PFSK-1 (cell line): ENCODE measurements around the gene IFNE. TPM values are rescaled to one million over a fixed set of nuclear protein-coding genes. Genes with fewer than 3 reads are reported as not detected.

Experiments
- FOXP2 ChIP-seq: optimal IDR thresholded peaks from 2 replicates; pipeline ENCODE3; 2011; ENCODE audit warnings: borderline replicate concordance, control low read depth, inconsistent platforms; ENCODE audit not compliant: insufficient read depth; ENCODE audit errors: extremely low read length, extremely low read depth
- POLR2AphosphoS5 ChIP-seq: IDR thresholded peaks from 2 replicates; pipeline ENCODE4 v1.6.1; 2012; ENCODE audit warnings: low read depth, mild to moderate bottlenecking, control low read depth, low read length, moderate library complexity
- REST ChIP-seq, 2 experiments: IDR thresholded peaks; 2 replicates each; pipeline versions ENCODE4 v1.6.1 to v1.8.0; 2011 to 2012; ENCODE audit warnings: low read depth in 2 of 2, low read length in 2 of 2, control low read depth in 1 of 2, inconsistent platforms in 1 of 2, mild to moderate bottlenecking in 1 of 2, moderate library complexity in 1 of 2; ENCODE audit not compliant: insufficient read depth in 1 of 2
- SIN3A ChIP-seq: IDR thresholded peaks from 2 replicates; pipeline ENCODE4 v1.6.1; 2012; ENCODE audit warnings: mild to moderate bottlenecking, low read length, moderate library complexity, borderline replicate concordance; ENCODE audit not compliant: insufficient read depth
- TAF1 ChIP-seq: IDR thresholded peaks from 2 replicates; pipeline ENCODE4 v1.6.1; 2012; ENCODE audit warnings: low read length, control low read depth, borderline replicate concordance; ENCODE audit not compliant: insufficient read depth
- polyA plus RNA-seq: library from polyadenylated mRNA; unstranded; fragments of >200 nt; gene quantifications from one replicate; pipeline ENCODE4 v1.2.1, GENCODE V29; 2012; ENCODE audit warnings: low read depth, missing spikeins; ENCODE audit not compliant: insufficient read length

The IFNE gene
- not detected for polyA plus RNA-seq

- TF ChIP-seq REST (IDR thresholded peaks at IDR 0.05; ENCODE audit: insufficient read depth in 1 of 2, low read depth in 2 of 2, low read length in 2 of 2) (no peak), TAF1 (no peak), FOXP2 (no peak), POLR2AphosphoS5 (no peak), SIN3A (no peak)
These were observed at the start of gene IFNE for GRCh38 chr9:21482213-21482612. IFNE (minus strand) TSS chr9:21482313; CDS start chr9:21481694, 619 bp downstream.

- TF ChIP-seq TAF1 = no peak
- TF ChIP-seq REST (IDR thresholded peaks at IDR 0.05; ENCODE audit: insufficient read depth in 1 of 2, low read depth in 2 of 2, low read length in 2 of 2) = no peak
- TF ChIP-seq POLR2AphosphoS5 = no peak
- TF ChIP-seq FOXP2 = no peak
- no peak for TF ChIP-seq SIN3A
These were observed 46.2 kb upstream of the IFNE start for GRCh38 chr9:21528123-21528808.

GRCh38 chr9:21527579-21527978 is 45.5 kb upstream of the IFNE start:
- TF ChIP-seq POLR2AphosphoS5 (no peak), REST (IDR thresholded peaks at IDR 0.05; ENCODE audit: insufficient read depth in 1 of 2, low read depth in 2 of 2, low read length in 2 of 2) (no peak), SIN3A (no peak), TAF1 (no peak), FOXP2 (no peak)

- TF ChIP-seq POLR2AphosphoS5 = no peak
- TF ChIP-seq FOXP2 = no peak
- TF ChIP-seq REST (IDR thresholded peaks at IDR 0.05; ENCODE audit: insufficient read depth in 1 of 2, low read depth in 2 of 2, low read length in 2 of 2) = no peak
- no peak for TF ChIP-seq SIN3A
- TF ChIP-seq TAF1 = no peak
These were observed 43.1 kb upstream of the IFNE start for GRCh38 chr9:21525174-21525573.
